HG02610 (cell line): Measurements from ENCODE around the gene KCNIP1.
"Not testable (repeated sequence)": the region's sequence is repeated elsewhere in the genome, so short reads cannot be mapped to it uniquely, and the experiment has no call there.

Experiments
- ATAC-seq: cut with Tn5 transposase; IDR thresholded peaks from one replicate; pipeline ENCODE4 v1.9.1; 2021; ENCODE audit warnings: mild to moderate bottlenecking, moderate library complexity; ENCODE audit not compliant: unreplicated experiment

Gene KCNIP1

GRCh38 chr5:170534941-170535340, 31.1 kb downstream of the KCNIP1 start:
- no peak for ATAC-seq

- ATAC-seq = no peak
Measured at GRCh38 chr5:170536525-170536924, 32.7 kb downstream of the KCNIP1 start.

- ATAC-seq = no peak
Measured at GRCh38 chr5:170537451-170538095, 33.8 kb downstream of the KCNIP1 start.

GRCh38 chr5:170538096-170538465, 34.3 kb downstream of the KCNIP1 start:
- no peak for ATAC-seq

GRCh38 chr5:170538696-170539586, 35.1 kb downstream of the KCNIP1 start:
- ATAC-seq = no peak

GRCh38 chr5:170540271-170540670, 36.5 kb downstream of the KCNIP1 start:
- ATAC-seq = no peak

GRCh38 chr5:170541146-170541769, 37.4 kb downstream of the KCNIP1 start:
- no peak for ATAC-seq

GRCh38 chr5:170542691-170543293, 39.0 kb downstream of the KCNIP1 start:
- no peak for ATAC-seq

GRCh38 chr5:170545313-170545712, 41.5 kb downstream of the KCNIP1 start:
- no peak for ATAC-seq

GRCh38 chr5:170545811-170546210, 42.0 kb downstream of the KCNIP1 start:
- ATAC-seq = no peak

GRCh38 chr5:170546282-170546681, 42.5 kb downstream of the KCNIP1 start:
- no peak for ATAC-seq

GRCh38 chr5:170550382-170550781, 46.6 kb downstream of the KCNIP1 start:
- ATAC-seq = not testable (repeated sequence)

GRCh38 chr5:170551076-170551475, 47.3 kb downstream of the KCNIP1 start:
- ATAC-seq = no peak

- ATAC-seq = no peak
Measured at GRCh38 chr5:170551622-170552021, 47.8 kb downstream of the KCNIP1 start.

- ATAC-seq = no peak
Measured at GRCh38 chr5:170552621-170553115, 48.8 kb downstream of the KCNIP1 start.

- no peak for ATAC-seq
Measured at GRCh38 chr5:170553218-170553617, 49.4 kb downstream of the KCNIP1 start.

- no peak for ATAC-seq
Measured at GRCh38 chr5:170554521-170555267, 50.9 kb downstream of the KCNIP1 start.

- no peak for ATAC-seq
Measured at GRCh38 chr5:170557314-170557713, 53.5 kb downstream of the KCNIP1 start.

GRCh38 chr5:170559296-170559695, 55.5 kb downstream of the KCNIP1 start:
- ATAC-seq = no peak

GRCh38 chr5:170560938-170561337, 57.1 kb downstream of the KCNIP1 start:
- no peak for ATAC-seq
